HG03103 (cell line): ENCODE measurements around the gene NAPSA.

Experiments used
- ATAC-seq: cut with Tn5 transposase; IDR thresholded peaks from one replicate; pipeline ENCODE4 v1.9.1; 2021; ENCODE audit warnings: low read depth; ENCODE audit not compliant: unreplicated experiment

Gene NAPSA

DNA sequence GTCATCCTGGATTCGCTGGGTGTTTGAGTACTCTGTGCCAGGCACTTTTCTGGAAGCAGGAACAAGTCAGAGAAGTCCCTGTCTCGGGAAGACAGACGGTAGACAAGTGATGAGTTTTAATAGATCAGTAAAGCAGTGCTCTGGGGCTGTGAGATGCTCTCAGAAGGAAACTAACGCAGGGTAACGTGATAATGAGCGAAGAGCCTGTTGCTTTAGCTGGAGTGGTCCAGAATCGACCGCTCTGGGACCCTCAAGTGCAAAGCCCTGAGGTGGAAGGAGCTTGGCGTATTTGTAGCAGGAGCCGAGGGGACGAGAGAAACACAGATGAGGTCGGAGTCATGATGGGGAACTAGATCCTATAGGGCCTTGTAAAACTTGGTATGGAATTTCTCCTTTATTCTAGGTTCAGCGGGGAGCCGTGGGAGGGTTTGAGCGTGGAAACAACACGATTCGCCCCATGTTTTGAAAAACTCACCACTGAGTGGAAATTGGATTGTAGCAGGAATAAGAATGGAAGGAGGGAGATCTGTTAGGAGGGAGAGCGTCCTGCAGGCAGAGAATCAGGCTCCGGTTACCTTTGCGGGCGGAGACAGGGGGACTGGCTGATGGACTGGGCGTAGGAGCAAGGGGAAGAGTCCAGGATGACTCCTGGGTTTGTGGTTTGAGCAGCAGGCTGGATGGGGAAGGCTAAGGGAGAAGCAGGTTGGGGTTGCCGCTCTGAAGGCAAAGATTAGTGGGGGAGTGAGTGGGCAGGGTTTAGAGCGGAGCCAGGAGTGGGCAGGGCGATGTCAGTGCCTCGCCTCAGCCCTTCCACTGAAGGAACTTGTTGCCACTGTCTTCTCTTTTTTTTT, 19.5 kb upstream of the NAPSA start:
- no peak for ATAC-seq

DNA sequence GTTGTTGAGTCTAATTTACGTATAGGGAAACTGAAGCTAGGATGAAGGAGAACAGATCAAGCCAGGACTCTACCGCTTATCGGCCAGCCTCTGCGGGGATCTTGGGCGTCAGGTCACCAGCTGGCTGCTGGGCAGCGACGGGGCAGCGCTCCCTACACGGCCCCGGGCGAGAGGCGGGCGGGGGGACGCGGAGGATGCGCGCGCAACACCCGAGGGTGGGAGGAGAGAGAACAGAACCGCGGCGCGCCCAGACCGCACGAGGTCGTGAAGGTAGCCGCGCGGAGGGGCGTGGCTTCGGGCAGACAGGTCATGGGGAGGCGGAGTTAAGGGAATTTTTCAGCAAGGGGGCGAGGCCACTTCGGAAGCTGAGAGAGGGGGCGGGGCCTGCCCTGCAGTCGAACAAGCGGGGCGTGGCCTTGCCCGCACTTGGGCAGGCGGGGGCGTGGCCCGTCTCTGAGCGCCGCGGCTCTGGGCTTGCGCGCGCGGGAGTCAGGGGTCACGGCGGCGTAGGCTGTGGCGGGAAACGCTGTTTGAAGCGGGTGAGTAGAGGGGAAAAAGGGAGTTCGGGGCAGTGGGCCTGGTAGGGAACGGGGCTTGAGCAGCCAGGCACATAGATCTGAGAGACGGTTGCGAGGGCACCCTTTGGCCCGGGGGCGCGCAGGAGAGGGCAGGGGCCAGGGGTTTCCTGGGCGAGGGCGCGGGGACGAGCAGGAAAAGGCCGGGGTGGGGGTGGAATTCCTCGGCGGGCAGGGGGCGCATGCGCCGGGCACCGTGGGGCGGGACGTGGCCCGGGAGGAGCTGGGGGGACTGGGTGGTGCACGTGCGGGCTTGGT, 18.6 kb upstream of the NAPSA start, which contains the start of gene POLD1:
TSS of gene POLD1 (plus strand) at position 496 of the 833 bp plus-strand sequence. CDS start 14,505 bp downstream, outside the sequence.
- ATAC-seq: peak; percentile 67

DNA sequence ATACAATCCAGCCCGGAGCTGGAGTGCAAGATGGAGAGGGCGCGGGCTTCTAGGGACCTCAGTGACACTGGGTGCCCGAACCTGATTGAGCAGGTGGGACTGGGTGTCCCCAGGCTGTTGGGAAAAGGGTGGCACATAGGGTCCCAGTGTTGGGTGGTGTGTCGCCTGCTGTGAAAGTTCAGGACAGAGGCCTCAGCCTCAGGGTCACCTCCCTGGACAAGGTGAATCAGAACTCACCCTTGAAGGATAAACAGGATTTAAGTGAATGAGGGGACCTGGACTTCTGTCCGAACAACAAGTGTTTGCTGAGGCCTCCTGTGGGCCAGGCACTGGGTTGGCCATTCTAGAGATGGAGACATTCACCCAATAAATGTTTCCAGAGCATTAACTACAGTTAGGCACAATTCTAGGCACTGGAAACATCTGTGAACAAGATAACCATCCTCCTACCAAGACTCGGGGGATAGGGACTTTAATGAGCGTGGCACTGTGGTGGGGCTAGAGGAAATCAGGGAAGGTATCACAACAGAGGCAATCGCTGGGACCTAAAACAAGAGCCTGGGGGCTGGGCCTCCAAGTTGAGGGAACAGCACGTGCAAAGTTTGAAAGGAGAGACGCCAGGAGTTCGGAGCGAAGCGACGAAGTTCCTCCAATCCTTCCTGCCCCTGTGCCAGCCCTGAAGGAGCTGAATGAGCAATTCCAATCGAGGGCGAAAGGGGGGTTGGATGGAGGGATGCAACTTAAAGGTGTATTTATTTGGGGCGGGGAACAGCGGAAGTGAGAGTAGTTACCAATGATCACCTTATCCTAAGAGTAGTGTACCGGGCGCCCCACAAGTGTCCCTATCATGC, 17.8 kb upstream of the NAPSA start:
- ATAC-seq: peak; percentile 3

DNA sequence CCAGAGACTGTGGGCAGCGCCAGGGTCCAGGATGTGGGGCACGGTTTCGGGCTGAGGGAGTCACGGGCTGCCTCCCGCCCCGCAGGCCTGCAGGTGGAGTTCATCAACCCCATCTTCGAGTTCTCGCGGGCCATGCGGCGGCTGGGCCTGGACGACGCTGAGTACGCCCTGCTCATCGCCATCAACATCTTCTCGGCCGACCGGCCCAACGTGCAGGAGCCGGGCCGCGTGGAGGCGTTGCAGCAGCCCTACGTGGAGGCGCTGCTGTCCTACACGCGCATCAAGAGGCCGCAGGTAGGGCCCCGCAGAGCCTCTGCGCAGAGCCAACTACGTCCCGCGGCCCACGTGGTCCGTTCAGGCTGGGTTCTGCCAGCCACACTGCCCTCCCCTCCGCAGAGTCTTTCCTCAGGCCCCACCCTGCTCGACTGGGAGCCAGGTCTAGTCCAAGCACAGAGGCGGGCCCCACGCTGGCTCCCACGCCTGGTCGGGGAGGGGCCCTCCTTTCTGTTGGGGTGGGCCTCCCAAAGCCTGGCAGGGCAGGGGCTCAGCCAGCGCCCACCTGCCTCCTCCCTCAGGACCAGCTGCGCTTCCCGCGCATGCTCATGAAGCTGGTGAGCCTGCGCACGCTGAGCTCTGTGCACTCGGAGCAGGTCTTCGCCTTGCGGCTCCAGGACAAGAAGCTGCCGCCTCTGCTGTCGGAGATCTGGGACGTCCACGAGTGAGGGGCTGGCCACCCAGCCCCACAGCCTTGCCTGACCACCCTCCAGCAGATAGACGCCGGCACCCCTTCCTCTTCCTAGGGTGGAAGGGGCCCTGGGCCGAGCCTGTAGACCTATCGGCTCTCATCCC, 16.7 kb upstream of the NAPSA start:
- no peak for ATAC-seq

DNA sequence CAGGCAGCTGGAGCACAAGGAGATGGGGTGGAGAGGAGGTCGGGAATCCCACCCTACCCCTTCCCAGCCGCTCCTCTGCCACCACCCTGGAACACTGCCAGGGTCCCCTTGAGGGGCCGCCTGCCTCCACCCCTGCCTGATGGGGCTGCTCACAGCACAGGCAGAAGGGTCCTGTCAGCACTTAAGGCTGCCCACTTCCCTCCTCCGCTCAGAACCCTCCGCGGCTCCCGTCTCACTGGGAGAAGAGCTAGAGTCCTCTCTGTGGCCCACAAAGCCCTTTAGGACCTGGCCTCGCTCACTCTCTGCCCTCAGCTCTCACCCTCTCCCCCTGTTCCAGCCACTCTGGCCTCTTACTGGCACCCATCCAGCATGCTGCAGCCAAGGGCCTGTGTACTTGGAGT, 15.3 kb upstream of the NAPSA start:
- no peak for ATAC-seq

DNA sequence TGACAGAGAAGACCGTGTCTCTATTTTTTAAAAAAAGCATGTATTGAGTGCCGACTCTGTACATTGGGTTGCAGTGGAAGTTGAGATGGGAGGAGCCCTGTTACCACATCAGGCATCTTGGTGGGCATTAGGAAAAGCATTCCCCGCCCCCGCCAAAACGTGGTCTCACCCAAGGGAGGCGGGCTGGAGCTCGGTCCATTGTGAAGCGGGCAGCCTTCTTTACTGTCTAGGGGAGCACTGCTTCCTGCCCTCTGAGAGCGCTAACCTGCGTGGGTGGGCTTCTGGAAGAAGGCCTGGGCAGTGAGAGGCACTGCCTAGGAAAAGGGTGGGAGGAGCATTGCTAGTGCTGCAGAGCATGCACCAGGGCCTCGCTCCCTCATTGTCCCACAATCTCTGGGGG, 14.7 kb upstream of the NAPSA start:
- ATAC-seq: no peak

DNA sequence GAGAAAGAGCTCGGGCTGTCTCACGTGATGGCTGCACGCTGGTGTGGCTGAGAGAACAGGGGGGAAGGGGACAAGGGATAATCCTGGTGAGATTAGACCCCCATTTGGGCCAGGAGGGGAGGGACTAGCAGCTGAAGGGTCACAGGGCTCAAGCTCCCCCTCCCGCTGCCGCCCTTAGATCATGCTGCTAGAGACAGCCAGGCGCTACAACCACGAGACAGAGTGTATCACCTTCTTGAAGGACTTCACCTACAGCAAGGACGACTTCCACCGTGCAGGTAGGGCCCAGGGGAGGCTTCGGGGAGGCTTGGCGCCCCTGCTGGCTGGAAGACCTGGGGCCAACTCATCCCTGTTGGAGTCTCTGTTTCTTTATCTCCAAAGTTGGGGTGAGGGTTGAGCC, 14.2 kb upstream of the NAPSA start:
- ATAC-seq: no peak

DNA sequence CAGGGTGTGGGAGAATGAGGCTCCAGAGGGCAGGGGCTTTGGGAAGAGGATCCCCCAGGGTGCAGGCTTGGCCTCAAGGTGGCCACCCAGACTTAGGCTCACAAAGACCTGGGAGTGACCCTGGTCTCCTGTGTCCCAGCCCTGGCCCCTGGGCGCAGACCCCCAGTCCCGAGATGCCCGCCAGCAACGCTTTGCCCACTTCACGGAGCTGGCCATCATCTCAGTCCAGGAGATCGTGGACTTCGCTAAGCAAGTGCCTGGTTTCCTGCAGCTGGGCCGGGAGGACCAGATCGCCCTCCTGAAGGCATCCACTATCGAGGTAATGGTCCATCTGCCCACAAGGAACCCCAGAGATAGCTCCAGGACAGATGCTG, 13.4 kb upstream of the NAPSA start:
- no peak for ATAC-seq

DNA sequence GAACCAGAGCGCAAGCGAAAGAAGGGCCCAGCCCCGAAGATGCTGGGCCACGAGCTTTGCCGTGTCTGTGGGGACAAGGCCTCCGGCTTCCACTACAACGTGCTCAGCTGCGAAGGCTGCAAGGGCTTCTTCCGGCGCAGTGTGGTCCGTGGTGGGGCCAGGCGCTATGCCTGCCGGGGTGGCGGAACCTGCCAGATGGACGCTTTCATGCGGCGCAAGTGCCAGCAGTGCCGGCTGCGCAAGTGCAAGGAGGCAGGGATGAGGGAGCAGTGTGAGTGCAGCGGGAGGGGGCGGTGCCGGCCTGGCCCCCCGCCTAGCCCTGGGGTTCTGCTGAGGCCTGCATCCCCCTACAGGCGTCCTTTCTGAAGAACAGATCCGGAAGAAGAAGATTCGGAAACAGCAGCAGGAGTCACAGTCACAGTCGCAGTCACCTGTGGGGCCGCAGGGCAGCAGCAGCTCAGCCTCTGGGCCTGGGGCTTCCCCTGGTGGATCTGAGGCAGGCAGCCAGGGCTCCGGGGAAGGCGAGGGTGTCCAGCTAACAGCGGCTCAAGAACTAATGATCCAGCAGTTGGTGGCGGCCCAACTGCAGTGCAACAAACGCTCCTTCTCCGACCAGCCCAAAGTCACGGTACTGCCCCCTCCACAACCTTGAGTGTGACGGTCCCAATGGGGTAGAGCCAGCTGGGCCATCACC, 12.9 kb upstream of the NAPSA start:
- ATAC-seq: no peak

DNA sequence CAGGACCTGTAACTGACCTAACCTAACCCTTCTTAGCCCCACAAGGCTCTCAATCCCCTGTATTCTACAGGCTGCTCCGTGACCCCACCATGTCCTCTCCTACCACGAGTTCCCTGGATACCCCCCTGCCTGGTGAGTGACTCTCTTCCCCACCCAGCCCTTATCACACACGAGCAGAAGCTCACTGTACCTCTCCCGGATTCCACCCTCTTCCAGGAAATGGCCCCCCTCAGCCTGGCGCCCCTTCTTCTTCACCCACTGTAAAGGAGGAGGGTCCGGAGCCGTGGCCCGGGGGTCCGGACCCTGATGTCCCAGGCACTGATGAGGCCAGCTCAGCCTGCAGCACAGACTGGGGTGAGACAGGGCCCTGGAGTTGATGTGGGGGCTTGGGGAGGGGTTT, 12.1 kb upstream of the NAPSA start:
- no peak for ATAC-seq

DNA sequence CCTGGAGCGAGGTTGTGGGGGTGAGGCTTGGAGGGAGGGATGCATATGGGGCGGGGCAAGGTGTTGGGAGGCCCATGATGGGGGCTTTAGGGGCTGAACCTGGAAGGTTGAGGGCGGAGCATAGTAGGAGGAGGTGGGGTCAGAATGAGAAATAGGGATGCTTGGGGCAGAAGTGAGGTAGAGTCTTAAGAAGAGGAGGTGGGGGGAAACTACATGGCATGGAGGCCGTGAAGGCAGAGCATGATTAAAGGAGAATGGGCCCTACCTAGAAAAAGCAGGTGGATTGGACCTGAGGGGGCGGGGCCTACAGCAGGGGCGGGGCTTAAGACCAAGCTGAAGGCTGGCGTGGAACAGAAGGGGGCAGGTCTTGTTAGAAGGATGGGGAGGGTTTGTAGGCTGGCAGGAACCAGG, 11.6 kb upstream of the NAPSA start:
- no peak for ATAC-seq

DNA sequence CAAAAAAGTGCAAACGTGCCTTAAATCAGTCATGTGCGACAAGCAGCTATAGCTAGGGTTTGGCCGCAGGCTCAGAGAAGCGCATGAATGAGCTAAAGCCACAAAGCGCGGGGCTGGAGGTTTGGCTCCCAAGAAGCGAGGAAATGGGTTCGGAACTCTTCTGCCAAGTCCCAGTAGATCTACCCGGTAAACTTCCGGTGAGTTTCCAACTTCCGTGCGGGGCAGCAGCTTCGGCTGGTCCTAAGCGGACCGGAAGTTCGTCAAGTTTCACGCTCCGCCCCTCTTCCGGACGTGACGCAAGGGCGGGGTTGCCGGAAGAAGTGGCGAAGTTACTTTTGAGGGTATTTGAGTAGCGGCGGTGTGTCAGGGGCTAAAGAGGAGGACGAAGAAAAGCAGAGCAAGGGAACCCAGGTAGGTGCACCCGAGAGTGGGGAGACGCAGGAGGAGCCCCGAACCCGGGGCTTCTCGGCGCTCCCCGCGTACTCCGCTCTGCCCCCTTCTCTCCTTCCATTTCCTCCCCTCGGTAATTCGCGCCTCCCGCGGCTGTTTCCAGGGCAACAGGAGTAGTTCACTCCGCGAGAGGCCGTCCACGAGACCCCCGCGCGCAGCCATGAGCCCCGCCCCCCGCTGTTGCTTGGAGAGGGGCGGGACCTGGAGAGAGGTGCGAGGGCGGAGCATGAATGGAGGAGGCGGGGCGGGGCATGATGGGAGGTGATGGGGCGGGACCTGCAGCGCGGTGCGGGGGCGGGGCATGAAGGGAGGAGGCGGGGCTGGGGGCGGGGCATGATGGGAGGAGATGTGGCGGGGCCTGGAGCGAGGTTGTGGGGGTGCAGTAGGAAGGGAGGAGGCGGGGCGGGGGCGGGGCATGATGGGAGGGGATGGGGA, 11.0 kb upstream of the NAPSA start, which contains the start of gene NR1H2:
TSS of gene NR1H2 (plus strand) at position 292 of the 885 bp plus-strand sequence. CDS start 1,149 bp downstream, outside the sequence.
- no peak for ATAC-seq

DNA sequence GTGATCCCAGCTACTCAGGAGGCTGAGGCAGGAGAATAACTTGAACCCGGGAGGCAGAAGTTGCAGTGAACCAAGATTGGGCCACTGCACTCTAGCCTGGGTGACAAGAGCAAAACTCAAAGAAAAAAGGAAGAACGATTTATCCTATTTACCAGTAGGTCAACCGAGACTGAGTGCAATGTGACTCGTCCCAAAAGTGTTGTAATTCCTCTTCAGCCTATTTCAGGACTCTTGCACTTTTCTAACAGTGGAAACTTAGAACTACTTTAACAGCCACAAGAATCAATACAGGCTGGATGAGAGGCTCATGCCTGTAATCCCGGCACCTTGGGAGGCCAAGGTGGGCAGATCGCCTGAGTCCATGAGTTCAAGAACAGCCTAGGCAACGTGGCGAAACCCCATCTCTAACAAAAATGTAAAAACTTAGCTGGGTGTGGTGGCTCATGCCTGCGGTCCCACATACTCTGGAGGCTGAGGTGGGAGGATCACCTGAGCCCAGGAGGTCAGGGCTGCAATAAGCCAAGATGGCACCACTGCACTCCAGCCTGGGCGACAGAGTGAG, 6.6 kb upstream of the NAPSA start:
- no peak for ATAC-seq

DNA sequence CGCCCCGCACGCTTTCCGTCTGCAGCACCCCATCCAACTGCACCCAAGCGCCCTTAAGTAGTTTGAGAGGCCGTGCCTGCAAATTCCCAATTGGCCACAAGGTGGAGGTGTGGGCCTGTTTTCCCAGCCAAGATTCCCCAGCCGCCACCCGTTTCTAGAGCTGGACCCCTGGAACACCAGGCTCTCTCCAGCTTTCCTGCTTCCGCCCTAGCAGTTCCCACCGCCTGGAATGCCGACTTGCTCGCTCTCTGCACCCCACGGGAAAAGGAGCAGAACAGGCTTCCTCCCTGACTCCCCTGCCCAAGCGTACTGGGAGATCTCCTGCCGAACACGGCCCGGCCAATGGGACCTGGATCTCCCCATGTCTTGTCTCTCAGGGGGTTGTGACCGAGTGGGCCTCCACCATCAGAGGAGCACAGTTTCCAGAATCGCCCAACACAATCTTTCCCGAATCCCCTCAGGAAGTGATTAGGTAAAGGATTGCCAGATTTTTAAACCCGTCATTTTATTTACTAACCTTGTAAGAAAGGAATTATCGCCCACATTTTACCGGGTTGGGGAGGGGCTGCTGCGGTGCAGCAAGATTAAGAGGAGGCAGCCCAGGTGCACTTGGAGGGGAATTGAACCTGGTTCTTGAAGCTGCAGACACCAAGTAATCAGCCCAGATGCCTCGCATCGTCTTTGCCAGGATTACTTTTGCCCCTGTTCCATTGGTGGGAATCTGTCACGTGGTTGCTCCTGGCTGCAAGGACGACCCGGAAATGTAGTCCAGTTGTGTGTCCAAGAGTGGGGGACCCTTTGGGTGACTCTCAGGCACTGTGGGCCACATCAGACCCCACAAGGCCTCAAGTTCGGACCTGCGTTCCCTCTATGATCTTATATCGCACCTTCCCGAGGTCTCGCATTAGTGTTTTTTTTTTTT, 3.5 kb upstream of the NAPSA start:
- no peak for ATAC-seq

DNA sequence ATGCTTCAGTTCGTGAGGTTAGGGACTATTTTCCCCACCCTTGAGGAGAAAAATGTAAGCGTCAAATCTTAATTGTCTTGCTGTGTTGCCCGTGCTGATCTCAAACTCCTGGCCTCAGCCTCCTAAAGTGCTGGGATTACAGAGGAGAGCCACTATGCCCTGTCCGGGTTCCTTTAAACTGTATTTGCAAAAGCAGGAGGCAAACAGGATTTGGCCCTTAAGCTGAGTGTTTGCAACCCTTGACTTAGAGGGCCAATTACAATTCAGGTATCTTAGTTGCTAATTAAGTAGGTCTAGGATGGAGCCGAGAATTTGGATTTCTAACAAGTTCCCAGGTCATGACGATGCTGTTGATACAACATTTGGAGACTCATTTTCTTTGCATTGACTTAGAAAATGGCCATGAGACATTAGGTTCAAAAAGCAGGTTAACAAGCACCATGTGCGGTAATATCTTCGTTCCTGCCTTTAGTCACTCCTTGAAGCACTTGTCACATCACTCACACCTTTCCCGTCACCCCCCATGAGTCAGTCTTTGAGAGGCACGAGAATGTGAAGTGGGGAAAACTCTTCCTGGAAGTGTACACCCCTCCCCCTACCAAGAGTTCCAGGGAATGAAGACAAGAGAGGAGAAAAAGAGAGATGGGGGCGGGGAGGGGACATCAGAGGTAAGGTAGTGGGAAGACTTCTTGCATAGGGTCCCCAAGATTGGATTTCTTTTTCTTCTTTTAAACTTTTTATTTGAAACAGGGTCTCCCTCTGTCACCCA, 2.6 kb downstream of the NAPSA start:
- ATAC-seq: no peak

DNA sequence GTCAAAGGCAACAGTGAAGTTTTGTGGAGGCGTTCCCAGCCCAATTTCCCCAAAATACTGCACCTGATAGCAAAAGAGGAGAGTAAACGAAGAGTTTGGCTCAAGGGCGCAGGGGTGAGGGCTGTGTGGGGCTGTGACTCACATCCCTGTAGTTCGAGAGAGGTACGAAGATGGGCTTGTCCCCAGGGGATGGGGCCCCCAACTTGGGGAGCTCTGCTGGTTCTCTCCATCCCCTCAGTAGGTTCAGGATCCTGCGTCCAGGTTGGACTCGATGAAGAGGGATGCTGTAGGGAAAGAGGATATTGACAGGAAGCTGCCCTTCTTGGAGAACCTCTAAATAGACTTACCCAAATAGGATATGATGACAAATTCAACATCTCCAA, 3.4 kb downstream of the NAPSA start:
- no peak for ATAC-seq
